SKM-1 treated with dmso at 0.1 percent for 144 hours (cell line): ENCODE results near the gene AGPAT1.
A peak's percentile ranks its signal among the peaks of the same experiment; 100 is the strongest.

Experiments
- DNase-seq: peaks from one replicate; lab custom pipeline; 2025; ENCODE audit not compliant: unreplicated experiment; lab: John Stamatoyannopoulos, UW

Gene AGPAT1

DNA sequence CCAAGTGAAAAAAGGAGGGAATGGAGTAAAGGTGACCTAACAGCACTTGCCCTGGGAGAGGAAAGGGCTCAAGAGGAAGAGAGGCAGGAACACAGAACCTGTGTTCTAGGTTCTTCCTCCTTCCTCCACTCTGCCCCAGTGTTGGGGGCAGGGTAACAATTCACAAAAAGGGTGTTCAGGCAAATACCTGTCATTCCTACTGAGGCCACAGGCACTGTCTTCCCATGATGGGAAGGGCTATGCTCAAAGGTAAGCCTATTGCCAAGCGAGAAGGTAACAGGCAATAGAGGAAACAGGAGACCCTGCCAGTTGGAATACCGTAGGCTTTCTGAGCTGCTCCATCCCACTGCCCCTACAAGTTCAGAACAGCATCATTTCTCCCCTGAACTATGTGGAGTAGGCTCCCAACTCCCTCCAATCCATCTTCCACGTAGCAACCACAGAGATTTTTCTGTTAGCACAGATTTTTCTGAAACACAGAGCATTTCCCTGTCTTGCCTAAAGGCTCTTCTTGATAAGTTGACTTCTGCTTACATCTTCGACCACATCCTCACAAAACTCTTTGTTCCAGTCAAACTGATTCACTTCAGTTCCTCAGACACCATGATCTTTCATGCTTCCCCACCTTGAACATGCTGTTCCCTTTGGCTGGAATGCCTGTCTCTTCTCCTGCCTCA is 2.7 kb downstream of the AGPAT1 start:
- no peak for DNase-seq

DNA sequence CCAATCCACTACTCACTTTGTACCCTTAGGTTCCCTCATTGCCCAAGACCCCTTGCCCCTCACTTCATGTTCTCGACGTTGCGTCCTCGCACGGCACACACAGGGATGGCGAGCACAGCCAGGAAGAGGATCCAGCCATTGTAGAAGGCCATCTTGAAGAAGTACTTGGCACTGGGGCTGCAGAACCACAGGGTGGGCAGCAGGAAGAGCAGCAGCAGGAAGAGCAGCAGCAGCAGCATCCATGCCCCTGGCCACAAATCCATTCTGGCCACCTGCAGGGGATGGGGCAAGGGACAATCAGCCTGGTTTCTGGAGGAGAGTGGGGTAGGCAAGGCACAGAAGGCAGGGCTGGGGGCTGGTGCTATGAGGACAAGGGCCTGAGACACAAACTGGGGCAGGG is 4.7 kb downstream of the AGPAT1 start:
- DNase-seq = no peak

DNA sequence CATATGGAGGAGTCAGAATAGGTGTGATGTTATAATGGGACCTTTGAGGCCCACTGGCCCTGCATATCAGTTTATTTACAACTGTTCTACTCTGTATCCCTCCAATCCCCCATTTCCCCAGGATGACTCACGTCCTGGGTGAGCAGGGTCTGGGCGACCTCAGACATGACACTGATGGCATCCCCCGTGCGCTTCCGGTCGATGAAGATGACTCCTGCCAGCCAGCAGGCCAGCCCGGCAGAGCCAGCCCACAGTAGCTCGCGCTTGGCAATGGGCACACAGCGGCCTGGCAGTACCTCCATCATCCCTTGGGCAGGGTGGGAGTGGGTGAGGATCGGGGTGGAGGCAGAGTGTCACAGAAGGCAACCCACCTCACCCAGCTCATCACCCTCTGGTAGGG is 5.6 kb downstream of the AGPAT1 start:
- DNase-seq = no peak

DNA sequence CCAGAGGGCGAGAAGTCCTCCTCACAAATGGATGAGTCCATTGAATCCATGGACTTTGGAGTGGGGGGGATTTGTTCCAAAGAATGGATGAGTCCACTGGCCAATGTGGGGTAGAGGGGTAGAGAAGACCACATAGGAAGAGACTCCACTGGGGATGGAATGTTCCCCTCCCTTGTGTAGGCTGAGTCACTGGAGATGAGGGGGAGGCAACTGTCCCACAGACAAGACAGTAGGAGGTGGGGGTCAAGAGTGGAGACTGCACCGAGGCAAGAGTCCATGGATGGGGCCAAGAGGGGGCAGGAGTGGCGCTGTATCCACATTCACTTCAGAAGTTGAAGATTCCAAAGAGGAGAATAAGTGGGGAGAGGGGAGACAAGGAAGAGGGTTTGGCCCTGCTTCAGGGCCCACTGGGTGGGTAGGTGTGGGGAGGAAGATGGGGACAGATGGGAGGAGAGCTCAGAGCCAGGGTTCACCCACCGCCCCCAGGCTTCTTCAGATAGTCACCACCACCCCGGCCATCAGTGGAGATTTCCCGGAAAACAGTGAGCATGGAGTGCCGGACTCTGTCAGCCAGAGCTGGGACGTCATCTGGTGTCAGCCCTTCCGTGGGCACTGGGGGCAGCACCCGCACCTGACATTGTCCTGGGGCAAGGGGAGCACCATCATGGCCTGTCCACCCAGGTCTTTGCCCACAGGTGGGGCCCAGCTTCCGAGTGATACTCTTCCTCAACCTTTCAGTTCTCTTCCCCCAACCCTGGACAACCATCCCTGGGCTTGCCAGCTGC is 6.9 kb downstream of the AGPAT1 start:
- no peak for DNase-seq

DNA sequence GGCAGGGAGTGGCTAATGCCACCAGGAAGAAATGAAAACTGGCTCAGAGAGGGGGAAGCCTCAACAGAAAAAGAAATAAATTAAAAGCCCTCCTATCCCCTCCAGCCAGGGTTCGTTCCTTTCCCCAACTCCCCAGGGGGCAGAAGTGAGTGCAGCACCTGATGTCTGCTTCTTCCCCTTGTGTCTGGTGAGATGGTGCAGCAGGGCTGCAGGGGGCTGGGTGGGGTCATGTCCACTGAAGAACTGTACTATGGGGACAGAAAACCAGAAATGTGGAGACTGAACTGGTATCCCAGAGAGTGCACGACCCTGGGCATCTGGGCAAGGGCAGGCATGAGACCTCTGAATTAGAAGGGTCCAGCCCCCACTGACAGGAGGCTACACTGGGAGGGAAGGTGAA is 7.5 kb downstream of the AGPAT1 start:
- no peak for DNase-seq

DNA sequence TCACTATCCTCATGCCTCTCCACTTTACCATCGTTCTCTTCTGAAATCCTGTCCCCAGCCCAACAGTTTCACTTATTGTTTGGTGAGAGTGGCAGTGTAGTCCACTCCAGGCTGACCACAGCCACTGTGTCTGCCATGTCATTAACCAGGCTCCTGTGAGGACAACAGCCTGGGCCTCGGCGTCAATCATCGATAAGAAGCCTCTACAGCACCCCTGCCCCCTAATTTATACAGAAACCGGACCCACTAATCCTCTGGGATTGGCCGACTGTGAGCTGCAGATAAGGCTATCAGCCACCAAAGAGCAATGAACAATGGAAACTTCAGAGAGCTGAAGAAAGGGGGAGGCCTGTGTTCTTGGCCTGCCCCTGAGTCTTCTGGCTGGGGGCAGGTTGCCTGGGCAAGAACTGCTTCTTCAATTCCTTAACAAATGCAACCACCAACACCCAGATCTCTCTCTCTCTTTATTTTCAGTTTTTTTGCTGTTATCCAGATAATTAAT is 8.1 kb downstream of the AGPAT1 start:
- DNase-seq = no peak

DNA sequence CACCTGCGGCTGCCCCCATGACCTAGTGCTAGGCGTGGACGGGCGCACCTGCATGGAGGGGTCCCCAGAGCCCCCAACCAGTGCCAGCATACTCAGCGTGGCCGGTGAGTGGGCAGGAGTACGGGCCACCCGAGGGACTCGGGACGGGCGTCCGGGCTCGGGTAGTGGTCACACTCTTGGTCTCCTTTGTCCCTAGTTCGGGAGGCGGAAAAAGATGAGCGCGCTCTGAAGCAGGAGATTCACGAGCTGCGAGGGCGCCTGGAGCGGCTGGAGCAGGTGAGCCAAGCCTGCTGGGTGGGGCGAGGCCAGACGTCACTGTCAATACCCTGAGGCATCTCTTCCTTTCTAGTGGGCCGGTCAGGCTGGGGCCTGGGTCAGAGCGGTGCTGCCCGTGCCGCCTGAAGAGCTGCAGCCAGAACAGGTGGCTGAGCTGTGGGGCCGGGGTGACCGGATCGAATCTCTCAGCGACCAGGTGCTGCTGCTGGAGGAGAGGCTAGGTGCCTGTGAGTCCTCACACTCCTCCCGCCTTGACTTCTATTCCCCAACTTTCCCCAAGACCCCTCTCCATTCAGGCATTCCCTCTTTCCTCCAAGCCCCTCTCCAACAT is 8.6 kb downstream of the AGPAT1 start:
- no peak for DNase-seq

DNA sequence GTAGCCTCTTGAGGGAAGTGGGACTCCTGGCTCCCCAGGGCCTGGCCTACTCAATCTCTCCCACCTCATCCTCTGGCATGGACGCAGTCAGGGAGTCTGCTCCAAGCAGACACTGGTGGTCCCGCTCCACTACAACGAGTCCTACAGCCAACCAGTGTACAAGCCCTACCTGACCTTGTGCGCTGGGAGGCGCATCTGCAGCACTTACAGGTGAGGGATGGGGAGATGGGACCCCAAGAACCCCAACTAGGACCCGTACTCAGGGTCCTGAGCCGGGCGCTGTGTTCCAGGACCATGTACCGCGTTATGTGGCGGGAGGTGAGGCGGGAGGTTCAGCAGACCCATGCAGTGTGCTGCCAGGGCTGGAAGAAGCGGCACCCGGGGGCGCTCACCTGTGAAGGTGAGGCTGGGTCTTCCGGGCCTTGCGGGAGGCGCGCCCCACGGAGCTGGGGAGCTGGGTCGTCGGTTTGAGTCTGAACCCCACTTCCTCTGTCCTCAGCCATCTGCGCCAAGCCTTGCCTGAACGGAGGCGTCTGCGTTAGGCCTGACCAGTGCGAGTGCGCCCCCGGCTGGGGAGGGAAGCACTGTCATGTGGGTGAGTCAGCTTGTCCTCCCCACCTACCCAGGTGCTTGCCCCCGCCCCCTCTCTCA is 9.3 kb downstream of the AGPAT1 start:
- DNase-seq = no peak

DNA sequence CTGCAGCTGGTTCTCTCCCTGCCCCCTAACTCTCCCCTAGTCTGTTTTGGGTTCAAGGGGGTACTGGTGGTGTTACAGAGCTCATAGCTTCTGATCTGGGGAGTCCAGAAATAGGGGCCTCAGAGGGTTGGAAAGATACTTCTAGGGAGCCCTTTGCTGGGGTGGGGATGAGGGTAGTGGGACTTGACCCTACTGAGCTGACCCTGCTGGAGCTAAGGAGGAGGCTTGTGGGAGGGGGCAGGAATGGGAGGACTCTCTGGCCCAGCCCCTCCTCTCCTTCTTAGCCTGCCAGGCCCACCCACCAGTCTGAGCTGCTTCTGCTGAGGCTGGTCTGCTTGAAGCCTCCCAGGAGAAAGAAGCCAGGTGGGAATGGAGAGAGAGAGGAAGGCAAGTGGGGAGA is 11.6 kb downstream of the AGPAT1 start, which contains the start of gene EGFL8:
Gene EGFL8 (plus strand): TSS at position 301 of the 400 bp plus-strand sequence. CDS start 1,571 bp downstream, outside the sequence.
- DNase-seq = no peak

DNA sequence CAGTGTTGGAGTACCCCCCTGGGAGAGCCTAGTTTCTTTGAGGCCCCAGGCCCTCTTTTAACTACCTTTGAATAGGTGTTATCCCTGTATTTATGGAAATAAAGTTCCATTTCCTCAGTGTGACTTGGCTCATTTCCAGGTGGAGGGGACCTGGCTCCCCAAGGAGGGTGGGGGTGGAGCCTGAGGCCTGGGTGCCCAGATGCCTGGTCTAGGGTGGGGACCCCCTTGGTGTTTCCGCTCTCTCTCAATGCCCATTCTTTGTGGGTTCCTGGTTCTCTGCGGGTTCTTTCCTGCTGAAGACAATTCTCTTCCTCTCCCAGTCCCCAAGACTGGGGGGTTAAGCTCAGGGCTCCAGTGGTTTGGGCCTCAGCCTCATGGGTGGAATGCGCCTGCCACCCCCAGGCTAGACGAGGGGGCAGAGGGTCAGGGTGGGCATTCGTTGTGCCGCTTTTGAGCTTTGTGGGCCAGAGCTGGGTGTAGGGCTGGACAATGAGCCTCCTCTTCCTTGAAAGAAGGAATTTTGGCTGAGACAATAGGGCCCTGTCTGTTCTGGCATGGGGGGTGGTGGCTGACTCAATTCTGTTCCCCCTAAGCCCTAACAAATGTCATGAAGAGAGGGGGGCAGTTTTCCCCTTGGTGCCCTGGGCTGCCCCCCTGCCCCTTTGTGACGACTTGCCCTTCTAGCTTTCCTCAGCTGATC is 12.2 kb downstream of the AGPAT1 start:
- DNase-seq = no peak

DNA sequence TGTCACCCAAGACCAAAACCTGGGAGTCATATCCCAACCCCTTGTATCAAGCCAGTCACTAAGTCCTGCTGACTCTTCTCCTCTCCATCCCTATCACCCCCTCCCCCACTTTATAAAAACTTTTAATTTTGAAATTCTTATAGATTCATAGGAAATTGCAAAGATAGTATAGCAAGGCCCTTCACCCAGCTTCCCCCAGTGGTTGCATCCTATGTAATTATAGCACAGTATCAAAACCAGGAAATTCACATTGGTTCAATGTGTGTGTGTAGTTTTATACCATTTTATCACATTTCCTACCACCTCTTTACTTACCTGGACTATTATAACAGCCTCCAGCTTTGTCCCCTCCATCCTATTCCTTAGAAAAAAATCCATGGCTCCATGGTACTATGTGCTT is 17.8 kb downstream of the AGPAT1 start:
- DNase-seq = no peak

DNA sequence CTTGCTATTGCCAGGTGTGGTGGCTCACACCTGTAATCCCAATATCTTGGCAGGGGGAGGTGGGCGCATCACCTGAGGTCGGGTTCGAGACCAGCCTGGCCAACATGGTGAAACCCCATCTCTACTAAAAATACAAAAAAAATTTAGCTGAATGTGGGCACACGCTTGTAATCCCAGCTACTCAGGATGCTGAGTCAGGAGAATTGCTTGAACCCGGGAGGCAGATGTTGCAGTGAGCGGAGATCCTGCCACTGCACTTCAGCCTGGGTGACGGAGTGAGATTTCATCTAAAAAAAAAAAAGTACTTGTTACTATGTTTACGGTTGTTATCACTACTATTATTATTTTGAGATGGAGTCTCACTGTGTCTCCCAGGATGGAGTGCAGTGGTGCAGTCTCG is 19.0 kb downstream of the AGPAT1 start:
- no peak for DNase-seq

DNA sequence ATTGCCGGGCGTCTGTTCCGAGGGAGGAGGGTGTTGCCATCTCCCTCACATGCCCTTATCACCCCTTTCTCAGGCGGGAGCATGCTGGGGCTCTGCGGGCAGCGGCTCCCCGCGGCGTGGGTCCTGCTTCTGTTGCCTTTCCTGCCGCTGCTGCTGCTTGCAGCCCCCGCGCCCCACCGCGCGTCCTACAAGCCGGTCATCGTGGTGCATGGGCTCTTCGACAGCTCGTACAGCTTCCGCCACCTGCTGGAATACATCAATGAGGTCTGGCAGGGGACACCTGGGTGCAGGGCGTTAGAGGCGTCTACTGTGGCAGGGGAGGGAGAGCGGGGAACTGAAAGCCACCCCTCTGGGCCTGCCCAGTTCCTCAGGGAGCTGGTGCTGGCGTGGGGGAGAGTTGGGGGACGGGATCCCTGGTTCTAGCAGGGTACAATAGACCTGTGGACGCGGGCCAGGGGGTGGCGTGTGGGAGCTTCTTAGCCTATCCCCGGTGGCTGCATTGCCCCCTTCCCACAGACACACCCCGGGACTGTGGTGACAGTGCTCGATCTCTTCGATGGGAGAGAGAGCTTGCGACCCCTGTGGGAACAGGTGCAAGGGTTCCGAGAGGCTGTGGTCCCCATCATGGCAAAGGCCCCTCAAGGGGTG is 21.2 kb downstream of the AGPAT1 start:
- DNase-seq = peak; percentile 41

DNA sequence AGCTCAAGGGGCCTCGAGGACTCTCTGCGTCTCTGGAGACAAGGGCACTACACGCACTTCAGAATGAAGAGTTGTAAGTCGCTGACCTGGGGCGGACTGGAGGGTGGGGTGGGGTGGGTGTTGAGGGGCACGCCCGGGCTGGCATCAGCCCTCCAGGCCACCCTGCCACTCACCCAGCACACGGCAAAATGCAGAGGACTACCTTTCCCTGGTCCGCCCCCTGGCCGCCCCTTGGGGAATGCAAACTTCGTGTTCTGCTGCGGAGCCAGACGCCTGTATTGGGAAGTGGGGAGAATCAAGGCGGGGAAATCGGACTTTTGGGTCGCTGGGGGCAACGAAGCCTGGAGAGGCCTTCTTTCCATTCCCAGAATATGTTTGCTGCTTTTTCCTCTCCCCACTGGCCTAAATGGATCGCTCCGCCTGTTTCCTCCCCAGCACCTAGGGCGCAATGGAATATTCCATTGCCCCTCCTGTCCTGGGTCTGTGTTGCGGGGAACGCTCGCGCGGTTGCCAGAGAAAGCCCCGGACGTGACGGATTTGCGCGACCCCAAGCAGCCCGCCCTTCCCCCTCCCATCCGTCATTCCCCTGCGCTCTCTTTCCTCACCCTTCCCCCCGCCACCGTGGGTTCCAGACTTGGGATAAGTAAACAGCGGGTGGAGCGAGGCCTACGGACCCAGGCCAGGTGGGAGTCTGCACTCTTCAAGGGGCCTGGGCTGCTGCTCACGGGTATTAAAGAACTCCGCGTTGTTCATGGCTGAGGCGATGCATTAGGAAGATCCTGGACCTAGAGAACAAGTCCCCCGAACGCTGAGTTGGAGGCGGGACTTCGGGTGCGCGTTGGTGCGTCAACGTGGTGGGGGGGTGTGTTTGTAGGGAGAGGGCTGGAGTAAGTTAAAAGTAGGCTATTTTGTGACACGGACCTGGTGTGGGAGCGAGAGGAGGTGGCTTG is 22.0 kb downstream of the AGPAT1 start, which contains the start of gene PPT2:
Gene PPT2 (plus strand): TSS at position 578 of the 950 bp plus-strand sequence. CDS start 454 bp downstream, outside the sequence.
- DNase-seq = peak; percentile 40

DNA sequence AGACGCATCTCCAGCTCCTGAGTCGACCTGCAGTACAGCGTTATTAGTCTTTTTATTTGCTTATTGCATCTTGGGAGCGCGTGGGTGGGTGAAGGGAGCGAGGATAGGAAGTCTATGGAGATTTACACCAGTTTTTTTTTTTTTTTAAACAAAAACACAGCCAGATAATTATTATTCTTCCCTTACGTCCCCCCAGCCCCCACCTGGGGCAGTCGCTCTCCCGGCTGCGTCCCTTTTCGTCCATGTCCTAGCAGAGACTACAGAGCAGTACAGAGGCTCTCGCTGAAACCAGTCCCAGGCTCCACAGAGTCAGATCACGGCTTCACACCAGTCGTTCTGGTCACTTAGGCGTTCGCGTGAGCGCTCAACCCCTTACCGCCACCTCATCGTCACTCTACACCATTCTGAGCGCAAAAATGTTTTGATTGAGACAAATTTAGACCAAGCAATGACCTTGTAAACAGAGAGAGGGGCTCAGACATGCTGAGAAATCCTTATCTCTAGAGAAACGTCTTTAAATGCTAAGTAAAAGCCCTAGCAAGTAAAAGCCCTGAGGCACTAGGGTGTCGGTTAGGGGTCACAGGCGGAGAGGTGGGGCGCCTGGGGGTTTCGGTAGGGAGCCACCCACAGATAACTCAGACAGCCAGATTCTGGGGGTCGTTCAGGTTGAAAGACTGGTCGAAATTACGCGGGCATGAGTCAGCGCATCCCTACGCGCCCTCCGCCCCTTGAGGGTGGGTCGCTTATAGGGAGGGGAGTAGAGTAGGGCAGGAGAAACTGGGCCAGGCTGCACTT is 22.9 kb downstream of the AGPAT1 start:
- DNase-seq = no peak

DNA sequence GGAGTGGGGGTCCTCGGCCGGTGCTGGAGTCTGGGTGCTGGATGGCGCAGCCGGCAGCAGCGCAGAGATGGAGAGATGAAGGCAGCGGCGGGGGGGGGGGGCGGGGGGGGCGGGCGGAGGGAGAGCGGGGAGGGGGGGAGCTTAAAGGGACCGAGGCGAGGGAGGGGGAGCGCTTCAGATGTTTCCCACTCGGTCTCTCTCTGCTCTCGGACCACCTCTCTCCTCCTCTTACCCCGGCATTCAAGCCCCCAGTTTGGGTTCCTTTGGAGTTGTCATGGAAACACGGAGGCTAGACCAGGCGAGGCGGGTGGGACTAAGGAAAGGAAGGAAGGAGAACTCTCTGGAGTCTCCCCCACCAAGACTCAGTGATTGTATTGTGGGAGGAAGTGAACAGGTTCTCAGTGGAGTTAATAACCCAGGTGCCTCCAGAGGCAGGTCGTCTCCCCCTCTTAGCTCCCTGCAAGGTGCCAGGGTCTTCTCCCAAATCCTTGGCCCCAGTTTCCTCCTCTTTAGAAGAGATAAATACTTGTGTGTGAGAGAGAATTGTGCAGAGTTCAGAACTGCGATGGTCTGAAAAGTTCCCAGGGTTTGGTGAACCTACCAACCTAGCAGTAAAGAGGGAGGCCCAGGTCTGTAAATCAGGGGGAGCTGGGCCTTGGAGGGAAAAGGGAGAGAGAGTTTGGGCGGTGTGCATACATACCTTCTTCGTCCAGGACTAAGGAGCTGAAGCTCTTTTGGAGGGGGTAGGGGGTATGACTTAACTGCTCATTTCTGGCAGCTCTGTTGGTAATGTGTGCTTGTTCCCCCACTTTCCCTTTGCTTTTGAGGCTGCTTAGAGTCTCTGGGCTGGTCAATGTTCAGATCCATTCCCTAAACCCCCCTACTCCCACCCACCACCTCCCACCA is 23.8 kb downstream of the AGPAT1 start, which contains the start of gene PRRT1:
Gene PRRT1 (minus strand): TSS at position 77 of the 906 bp plus-strand sequence. CDS start 112 bp downstream, outside the sequence.
- DNase-seq = no peak
